Measurements from ENCODE around the gene AP1S1. TPM values are rescaled to one million over a fixed set of nuclear protein-coding genes. Genes with fewer than 3 reads are reported as not detected.

The AP1S1 gene
- total and polyA plus RNA-seq, 4 donors = 42.7 to 74.7 (median 60.9) TPM

GRCh38 chr7:101160910-101161309, 6.6 kb downstream of the AP1S1 start:
- peaks cover 0 to 7% (median 0%) of the 10 kb centered on the region in 4 donors for H3K9me3 ChIP-seq (ENCODE audit: control insufficient read depth in 4 of 4, insufficient read depth in 3 of 4, low read length in 3 of 4)
- H3K36me3 ChIP-seq (ENCODE audit: control insufficient read depth in 4 of 4, insufficient read depth in 4 of 4, low read length in 4 of 4) = peaks cover 3 to 26% (median 12%) of the 10 kb centered on the region in 4 donors
- H3K9ac ChIP-seq (ENCODE audit: insufficient read depth in 1 of 2, low read length in 2 of 2) = no peak overlapping the region
- TF ChIP-seq CTCF (IDR thresholded peaks at IDR 0.05; ENCODE audit: control extremely low read depth, extremely low read depth) = no peak
- H3K4me3 ChIP-seq = no peak overlapping the region
- ATAC-seq (ENCODE audit: insufficient read depth, low FRiP score) (no peak), DNase-seq (peak in 1 of 3 donors; percentile 49)
- peaks cover 0 to 33% (median 19%) of the 10 kb centered on the region in 5 donors for H3K4me1 ChIP-seq (ENCODE audit: control insufficient read depth in 5 of 5, insufficient read depth in 5 of 5, low read length in 5 of 5)
- no peak overlapping the region for H3K27ac ChIP-seq (ENCODE audit: low read depth in 1 of 2, low read length in 1 of 2)
- H3K27me3 ChIP-seq (ENCODE audit: control insufficient read depth in 3 of 3, insufficient read depth in 3 of 3, low read length in 2 of 3) = peaks cover 7 to 15% (median 15%) of the 10 kb centered on the region in 3 donors

GRCh38 chr7:101161692-101162471, 7.6 kb downstream of the AP1S1 start:
- no peak overlapping the region for H3K4me3 ChIP-seq
- ATAC-seq (ENCODE audit: insufficient read depth, low FRiP score) (no peak), DNase-seq (peak; percentile 38 to 60 (median 53))
- WGBS, 2 donors = 77 to 84% methylated on average over 17 of the region's 17 CpGs
- H3K36me3 ChIP-seq (ENCODE audit: control insufficient read depth in 4 of 4, insufficient read depth in 4 of 4, low read length in 4 of 4) = peaks cover 2 to 25% (median 10%) of the 10 kb centered on the region in 4 donors
- TF ChIP-seq CTCF (IDR thresholded peaks at IDR 0.05; ENCODE audit: control extremely low read depth, extremely low read depth) = no peak
- H3K4me1 ChIP-seq (ENCODE audit: control insufficient read depth in 5 of 5, insufficient read depth in 5 of 5, low read length in 5 of 5) = peaks cover 0 to 34% (median 19%) of the 10 kb centered on the region in 5 donors
- H3K9ac ChIP-seq (ENCODE audit: insufficient read depth in 1 of 2, low read length in 2 of 2) = no peak overlapping the region
- H3K9me3 ChIP-seq (ENCODE audit: control insufficient read depth in 4 of 4, insufficient read depth in 3 of 4, low read length in 3 of 4) = peaks cover 0 to 7% (median 0%) of the 10 kb centered on the region in 4 donors
- no peak overlapping the region for H3K27ac ChIP-seq (ENCODE audit: low read depth in 1 of 2, low read length in 1 of 2)
- peaks cover 7 to 21% (median 19%) of the 10 kb centered on the region in 3 donors for H3K27me3 ChIP-seq (ENCODE audit: control insufficient read depth in 3 of 3, insufficient read depth in 3 of 3, low read length in 2 of 3)

- Histone ChIP-seq H3K4me3 (no peak overlapping the region), H3K27me3 (ENCODE audit: control insufficient read depth in 3 of 3, insufficient read depth in 3 of 3, low read length in 2 of 3) (peaks cover 7 to 30% (median 28%) of the 10 kb centered on the region in 3 donors), H3K9ac (ENCODE audit: insufficient read depth in 1 of 2, low read length in 2 of 2) (no peak overlapping the region), H3K9me3 (ENCODE audit: control insufficient read depth in 4 of 4, insufficient read depth in 3 of 4, low read length in 3 of 4) (peaks cover 0 to 7% (median 0%) of the 10 kb centered on the region in 4 donors), H3K36me3 (ENCODE audit: control insufficient read depth in 4 of 4, insufficient read depth in 4 of 4, low read length in 4 of 4) (peaks cover 0 to 21% (median 7%) of the 10 kb centered on the region in 4 donors), H3K4me1 (ENCODE audit: control insufficient read depth in 5 of 5, insufficient read depth in 5 of 5, low read length in 5 of 5) (peaks cover 0 to 34% (median 19%) of the 10 kb centered on the region in 5 donors), H3K27ac (ENCODE audit: low read depth in 1 of 2, low read length in 1 of 2) (no peak overlapping the region)
- ATAC-seq (ENCODE audit: insufficient read depth, low FRiP score) (no peak), DNase-seq (peak; percentile 59 to 72 (median 70))
- TF ChIP-seq CTCF (IDR thresholded peaks at IDR 0.05; ENCODE audit: control extremely low read depth, extremely low read depth) = no peak
- 2 to 3% methylated on average over 30 to 73 of the region's 74 CpGs for WGBS, 2 donors
Observed at GRCh38 chr7:101162551-101163278, 8.4 kb downstream of the AP1S1 start.

Measured in lung (tissue), 12 donors.